ENCODE results near the gene ANKS1A. TPM values are rescaled to one million over a fixed set of nuclear protein-coding genes. Genes with fewer than 3 reads are reported as not detected.
A peak's percentile ranks its signal among the peaks of the same experiment; 100 is the strongest.

ANKS1A gene
- total RNA-seq, 1 donor, result 7.2 TPM

DNA sequence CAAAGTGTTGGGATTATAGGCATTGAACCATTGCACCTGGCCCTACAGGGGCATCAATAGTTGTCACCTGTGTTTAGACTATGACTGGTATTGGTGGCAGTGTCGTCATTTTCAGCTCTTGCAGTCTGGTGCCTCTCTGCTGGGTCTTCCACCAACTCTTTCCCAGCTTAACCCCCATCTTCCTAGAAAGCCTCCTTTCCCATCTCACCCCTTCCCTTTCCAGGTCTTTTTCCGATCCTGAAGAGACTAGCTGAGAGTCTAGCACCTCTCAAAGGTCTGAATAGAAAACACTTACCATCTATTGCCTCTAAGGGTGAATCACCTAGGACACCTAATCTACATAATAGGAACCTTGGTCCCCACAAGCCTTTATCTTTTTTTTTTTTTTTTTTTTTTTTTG is 181.1 kb downstream of the ANKS1A start:
- Histone ChIP-seq H3K27ac (ENCODE audit: low read depth, low read length) (no peak overlapping the region), H3K4me1 (ENCODE audit: insufficient read depth, low read length) (no peaks in the 10 kb centered on the region), H3K79me2 (ENCODE audit: insufficient read depth, low read length) (no peaks in the 10 kb centered on the region), H3K4me2 (ENCODE audit: insufficient read depth, low read length) (no peak overlapping the region), H3K36me3 (ENCODE audit: insufficient read depth, low read length) (no peaks in the 10 kb centered on the region), H3K27me3 (ENCODE audit: insufficient read depth, low read length) (no peaks in the 10 kb centered on the region), H3K4me3 (ENCODE audit: insufficient read depth, low read length) (no peak overlapping the region), H3K9me3 (ENCODE audit: low read depth, low read length) (no peaks in the 10 kb centered on the region), H4K20me1 (ENCODE audit: insufficient read depth, low read length) (no peaks in the 10 kb centered on the region), H2AFZ (ENCODE audit: low read length) (no peak overlapping the region)
- TF ChIP-seq, protein P1, sequence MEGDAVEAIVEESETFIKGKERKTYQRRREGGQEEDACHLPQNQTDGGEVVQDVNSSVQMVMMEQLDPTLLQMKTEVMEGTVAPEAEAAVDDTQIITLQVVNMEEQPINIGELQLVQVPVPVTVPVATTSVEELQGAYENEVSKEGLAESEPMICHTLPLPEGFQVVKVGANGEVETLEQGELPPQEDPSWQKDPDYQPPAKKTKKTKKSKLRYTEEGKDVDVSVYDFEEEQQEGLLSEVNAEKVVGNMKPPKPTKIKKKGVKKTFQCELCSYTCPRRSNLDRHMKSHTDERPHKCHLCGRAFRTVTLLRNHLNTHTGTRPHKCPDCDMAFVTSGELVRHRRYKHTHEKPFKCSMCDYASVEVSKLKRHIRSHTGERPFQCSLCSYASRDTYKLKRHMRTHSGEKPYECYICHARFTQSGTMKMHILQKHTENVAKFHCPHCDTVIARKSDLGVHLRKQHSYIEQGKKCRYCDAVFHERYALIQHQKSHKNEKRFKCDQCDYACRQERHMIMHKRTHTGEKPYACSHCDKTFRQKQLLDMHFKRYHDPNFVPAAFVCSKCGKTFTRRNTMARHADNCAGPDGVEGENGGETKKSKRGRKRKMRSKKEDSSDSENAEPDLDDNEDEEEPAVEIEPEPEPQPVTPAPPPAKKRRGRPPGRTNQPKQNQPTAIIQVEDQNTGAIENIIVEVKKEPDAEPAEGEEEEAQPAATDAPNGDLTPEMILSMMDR (IDR thresholded peaks at IDR 0.05; ENCODE audit: extremely low read depth, low read depth, low read length), result no peak
- DNase-seq (ENCODE audit: insufficient read length, low spot score, missing footprints), result peak; percentile 13

DNA sequence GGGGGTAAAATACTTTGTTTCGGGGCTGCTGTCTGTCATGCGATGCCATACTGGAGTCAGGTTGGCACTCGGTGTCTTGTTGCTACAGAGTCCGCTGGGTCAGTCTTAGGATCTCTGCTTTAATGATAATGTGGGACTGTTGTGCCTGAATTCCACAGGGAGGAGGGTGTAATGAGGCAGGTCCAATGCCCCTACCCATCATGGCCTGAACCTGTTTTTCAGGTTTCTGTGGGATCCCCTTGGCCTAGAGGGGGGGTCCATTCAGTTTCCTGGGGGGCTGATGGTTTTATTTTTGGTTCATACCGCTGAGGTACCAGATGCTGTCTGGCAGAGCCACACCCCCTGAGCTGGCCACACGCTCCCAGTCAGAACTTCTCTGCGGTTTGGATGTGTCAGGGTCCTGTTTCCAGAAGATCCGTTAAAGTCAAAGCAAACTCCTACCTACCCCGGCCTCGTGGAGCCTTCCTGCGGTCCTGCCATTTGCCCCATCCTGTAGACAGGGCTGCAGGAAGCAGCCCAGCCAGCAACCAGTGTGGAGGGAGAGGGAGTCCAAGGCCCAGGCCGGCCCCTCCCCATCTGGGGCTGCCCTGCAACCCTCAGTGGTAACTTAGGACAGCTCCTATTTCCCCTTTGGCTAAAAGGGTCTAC is 182.4 kb downstream of the ANKS1A start:
- no peaks in the 10 kb centered on the region for H3K27me3 ChIP-seq (ENCODE audit: insufficient read depth, low read length)
- no peak overlapping the region for H3K4me2 ChIP-seq (ENCODE audit: insufficient read depth, low read length)
- peak; percentile 64 for DNase-seq (ENCODE audit: insufficient read length, low spot score, missing footprints)
- H3K4me3 ChIP-seq (ENCODE audit: insufficient read depth, low read length), result no peak overlapping the region
- no peak overlapping the region for H3K27ac ChIP-seq (ENCODE audit: low read depth, low read length)
- no peak overlapping the region for H2AFZ ChIP-seq (ENCODE audit: low read length)
- no peaks in the 10 kb centered on the region for H3K36me3 ChIP-seq (ENCODE audit: insufficient read depth, low read length)
- H4K20me1 ChIP-seq (ENCODE audit: insufficient read depth, low read length), result no peaks in the 10 kb centered on the region
- no peaks in the 10 kb centered on the region for H3K79me2 ChIP-seq (ENCODE audit: insufficient read depth, low read length)
- TF ChIP-seq, protein P1 (IDR thresholded peaks at IDR 0.05; ENCODE audit: extremely low read depth, low read depth, low read length), result no peak
- H3K9me3 ChIP-seq (ENCODE audit: low read depth, low read length), result no peaks in the 10 kb centered on the region
- no peaks in the 10 kb centered on the region for H3K4me1 ChIP-seq (ENCODE audit: insufficient read depth, low read length)

DNA sequence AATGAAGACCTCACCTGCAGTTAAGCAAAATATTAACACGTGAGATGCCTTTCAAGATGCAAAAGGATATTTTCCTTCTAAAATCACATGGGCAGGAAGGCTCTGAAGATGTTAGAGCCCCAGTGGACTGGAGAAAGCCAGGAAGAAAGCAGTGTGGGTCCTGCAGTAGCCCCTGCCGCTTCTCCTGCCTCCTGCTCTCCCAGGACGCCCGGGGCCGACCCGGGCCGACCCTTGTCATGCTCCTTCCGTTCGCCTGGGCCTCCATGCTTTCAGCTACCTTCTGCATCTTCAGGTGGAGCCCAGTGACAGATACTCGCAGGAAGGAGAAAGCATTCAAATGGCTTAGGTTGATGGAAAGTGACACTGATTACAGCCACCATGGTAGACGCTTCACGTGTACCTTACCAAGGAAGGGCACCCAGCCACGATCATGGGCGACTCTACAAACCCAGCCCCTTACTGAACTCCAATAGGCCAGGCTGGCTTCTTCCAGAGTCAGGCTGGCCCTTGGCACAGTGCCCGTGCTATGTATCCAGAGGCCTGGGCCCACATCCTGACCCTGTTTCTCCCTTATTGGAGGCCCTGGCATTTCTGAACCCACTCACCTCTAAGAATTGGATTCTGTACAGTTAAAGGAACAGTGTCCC is 183.1 kb downstream of the ANKS1A start:
- Histone ChIP-seq H3K4me1 (ENCODE audit: insufficient read depth, low read length) (no peaks in the 10 kb centered on the region), H3K36me3 (ENCODE audit: insufficient read depth, low read length) (no peaks in the 10 kb centered on the region)
- TF ChIP-seq, protein P1 (IDR thresholded peaks at IDR 0.05; ENCODE audit: extremely low read depth, low read depth, low read length), result no peak

DNA sequence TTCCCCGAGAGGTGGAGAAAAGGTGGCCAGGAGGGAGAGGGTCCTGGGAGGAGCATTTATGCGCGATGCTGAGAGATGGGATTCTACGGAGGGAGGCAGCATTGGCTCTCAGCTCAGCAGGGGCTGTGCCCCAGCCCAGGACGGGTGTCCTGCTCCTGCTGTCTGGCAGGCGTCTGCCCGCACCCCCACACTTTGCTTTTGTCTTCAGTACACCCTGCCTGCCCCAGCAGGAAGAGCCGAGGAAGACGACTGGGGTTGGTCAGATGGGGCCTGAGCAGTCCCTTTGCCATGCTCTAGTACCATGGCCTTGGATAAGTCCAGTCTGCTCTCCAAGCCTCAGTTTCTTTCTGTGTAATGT is 183.6 kb downstream of the ANKS1A start:
- TF ChIP-seq, protein P1 (IDR thresholded peaks at IDR 0.05; ENCODE audit: extremely low read depth, low read depth, low read length), result no peak
- H3K4me2 ChIP-seq (ENCODE audit: insufficient read depth, low read length), result no peak overlapping the region
- H2AFZ ChIP-seq (ENCODE audit: low read length), result no peak overlapping the region
- H3K27me3 ChIP-seq (ENCODE audit: insufficient read depth, low read length), result no peaks in the 10 kb centered on the region
- H3K4me1 ChIP-seq (ENCODE audit: insufficient read depth, low read length), result no peaks in the 10 kb centered on the region
- no peaks in the 10 kb centered on the region for H4K20me1 ChIP-seq (ENCODE audit: insufficient read depth, low read length)
- H3K79me2 ChIP-seq (ENCODE audit: insufficient read depth, low read length), result no peaks in the 10 kb centered on the region
- H3K4me3 ChIP-seq (ENCODE audit: insufficient read depth, low read length), result no peak overlapping the region
- H3K9me3 ChIP-seq (ENCODE audit: low read depth, low read length), result no peaks in the 10 kb centered on the region
- no peaks in the 10 kb centered on the region for H3K36me3 ChIP-seq (ENCODE audit: insufficient read depth, low read length)
- DNase-seq (ENCODE audit: insufficient read length, low spot score, missing footprints), result peak; percentile 15
- no peak overlapping the region for H3K27ac ChIP-seq (ENCODE audit: low read depth, low read length)

More for the DNA sequence above, 183.1 kb downstream of the ANKS1A start:
- Histone ChIP-seq H3K9me3 (ENCODE audit: low read depth, low read length) (no peaks in the 10 kb centered on the region), H3K79me2 (ENCODE audit: insufficient read depth, low read length) (no peaks in the 10 kb centered on the region), H2AFZ (ENCODE audit: low read length) (no peak overlapping the region), H4K20me1 (ENCODE audit: insufficient read depth, low read length) (no peaks in the 10 kb centered on the region), H3K27ac (ENCODE audit: low read depth, low read length) (no peak overlapping the region), H3K4me3 (ENCODE audit: insufficient read depth, low read length) (no peak overlapping the region), H3K4me2 (ENCODE audit: insufficient read depth, low read length) (no peak overlapping the region), H3K27me3 (ENCODE audit: insufficient read depth, low read length) (no peaks in the 10 kb centered on the region)
- peak; percentile 66 for DNase-seq (ENCODE audit: insufficient read length, low spot score, missing footprints)

Measured in osteoblast (primary cell).